Esophagus muscularis mucosa (tissue), 4 donors: ENCODE data around the gene CEP41. TPM values are rescaled to one million over a fixed set of nuclear protein-coding genes. Genes with fewer than 3 reads are reported as not detected.

Experiments
- DNase-seq: peaks from one replicate; pipeline ENCODE4 v3.0.0-alpha.2; 2017; ENCODE audit errors: extremely low spot score
- H3K27ac ChIP-seq, 4 donors: fragments of 200-600 bp; sonication (generic); replicated peaks in 1 of 4; 1 replicate in 3 of 4; 2 replicates in 1 of 4; pipeline ENCODE4 v1.5.1; 2016 to 2019; ENCODE audit warnings: mild to moderate bottlenecking in 1 of 4
- H3K27me3 ChIP-seq, 4 donors: fragments of 200-600 bp; sonication (generic); one replicate each; pipeline versions ENCODE4 v1.5.1 to v1.6.0; 2016 to 2019
- H3K36me3 ChIP-seq, 4 donors: fragments of 200-600 bp; sonication (generic); one replicate each; pipeline ENCODE4 v1.5.1; 2016 to 2019
- H3K4me1 ChIP-seq, 4 donors: fragments of 200-600 bp; sonication (generic); one replicate each; pipeline ENCODE4 v1.5.1; 2016 to 2019
- H3K4me3 ChIP-seq, 4 donors: fragments of 200-600 bp; sonication (generic); 1 replicate in 2 of 4; 2 replicates in 2 of 4; pipeline ENCODE4 v1.5.1; 2016 to 2019; ENCODE audit warnings: mild to moderate bottlenecking in 4 of 4, moderate library complexity in 1 of 4
- H3K9me3 ChIP-seq, 4 donors: fragments of 200-600 bp; sonication (generic); 1 replicate in 3 of 4; 2 replicates in 1 of 4; pipeline ENCODE4 v1.5.1; 2016 to 2019
- CTCF ChIP-seq, 3 experiments: fragments of 200-600 bp in 2 of 3; fragments of 450-650 bp in 1 of 3; sonication (generic) in 2 of 3; IDR thresholded peaks; one replicate each; pipeline ENCODE4 v1.5.1; 2017 to 2019; ENCODE audit warnings: antibody characterized with exemption in 3 of 3, mild to moderate bottlenecking in 2 of 3, moderate library complexity in 1 of 3
- EP300 ChIP-seq: sonication (generic); formaldehyde crosslinking; IDR thresholded peaks from one replicate; pipeline ENCODE4 v1.6.1; 2017; ENCODE audit warnings: antibody characterized with exemption
- POLR2A ChIP-seq: fragments of 450-650 bp; IDR thresholded peaks from one replicate; pipeline ENCODE4 v1.6.1; 2017; ENCODE audit warnings: antibody characterized with exemption, moderate library complexity, mild to moderate bottlenecking, low read depth
- POLR2AphosphoS5 ChIP-seq, 2 donors: sonication (generic); formaldehyde crosslinking; IDR thresholded peaks; one replicate each; pipeline ENCODE4 v1.6.1; 2017; ENCODE audit warnings: antibody characterized with exemption in 2 of 2
- WGBS: methylation state at CpG from one replicate; pipeline ENCODE4 v1.1.5; 2018; 5-methylcytosine and 5-hydroxymethylcytosine counted together
- intact Hi-C: fragments of 100-400 bp; cut with DNase I; formaldehyde crosslinking; loops from one replicate; pipeline ENCODE4 v1.15.1; 2023
- total RNA-seq, 4 donors: library from RNA; depleted of rRNA; stranded (reverse); fragments of >200 nt; gene quantifications; one replicate each; pipeline versions ENCODE4 v1.1.0 to v1.2.1, GENCODE V29; 2016

Gene CEP41
- total RNA-seq, 4 donors from 2014 or later, result 0.83 to 5.9 (median 2.8) TPM

GRCh38 chr7:130463553-130464434, 23.0 kb upstream of the CEP41 start:
- Histone ChIP-seq H3K36me3 (no peaks in the 10 kb centered on the region), H3K27me3 (no peaks in the 10 kb centered on the region), H3K4me1 (no peaks in the 10 kb centered on the region), H3K4me3 (no peak overlapping the region), H3K27ac (no peak overlapping the region), H3K9me3 (peaks cover 0 to 15% (median 12%) of the 10 kb centered on the region in 4 donors)
- TF ChIP-seq POLR2AphosphoS5 (IDR thresholded peaks at IDR 0.05), result no peak
- TF ChIP-seq POLR2A, result no peak
- TF ChIP-seq EP300, result no peak
- no peak for TF ChIP-seq CTCF (IDR thresholded peaks at IDR 0.05)
- 65% methylated on average over 4 of the region's 4 CpGs for WGBS
- intact Hi-C loops, result no loop called here
- no peak for DNase-seq

GRCh38 chr7:130461272-130461671, 20.5 kb upstream of the CEP41 start:
- Histone ChIP-seq H3K27me3 (no peaks in the 10 kb centered on the region), H3K9me3 (peaks cover 0 to 22% (median 12%) of the 10 kb centered on the region in 4 donors), H3K36me3 (no peaks in the 10 kb centered on the region), H3K27ac (no peak overlapping the region), H3K4me3 (no peak overlapping the region), H3K4me1 (no peaks in the 10 kb centered on the region)
- DNase-seq, result no peak
- TF ChIP-seq EP300 (no peak), CTCF (IDR thresholded peaks at IDR 0.05) (no peak), POLR2AphosphoS5 (IDR thresholded peaks at IDR 0.05) (no peak), POLR2A (no peak)
- intact Hi-C loops, result no loop called here
- 91% methylated on average over 2 of the region's 2 CpGs for WGBS

GRCh38 chr7:130458257-130458656, 17.4 kb upstream of the CEP41 start:
- intact Hi-C loops, result no loop called here

GRCh38 chr7:130454959-130455358, 14.1 kb upstream of the CEP41 start:
- no peaks in the 10 kb centered on the region for H3K36me3 ChIP-seq
- no peak for DNase-seq
- H3K4me3 ChIP-seq, result no peak overlapping the region
- 79% methylated on average over 2 of the region's 2 CpGs for WGBS
- no peak overlapping the region for H3K27ac ChIP-seq
- peaks cover 0 to 19% (median 10%) of the 10 kb centered on the region in 4 donors for H3K9me3 ChIP-seq
- TF ChIP-seq POLR2AphosphoS5 (IDR thresholded peaks at IDR 0.05) (no peak), CTCF (IDR thresholded peaks at IDR 0.05) (no peak), EP300 (no peak), POLR2A (no peak)
- H3K27me3 ChIP-seq, result no peaks in the 10 kb centered on the region
- intact Hi-C loops, result no loop called here
- H3K4me1 ChIP-seq, result no peaks in the 10 kb centered on the region

More at GRCh38 chr7:130458257-130458656, 17.4 kb upstream of the CEP41 start:
- WGBS, result 83% methylated on average over 2 of the region's 2 CpGs
- peaks cover 0 to 22% (median 10%) of the 10 kb centered on the region in 4 donors for H3K9me3 ChIP-seq
- no peak overlapping the region for H3K27ac ChIP-seq
- H3K4me1 ChIP-seq, result no peaks in the 10 kb centered on the region
- DNase-seq, result no peak
- H3K4me3 ChIP-seq, result no peak overlapping the region
- H3K36me3 ChIP-seq, result no peaks in the 10 kb centered on the region
- H3K27me3 ChIP-seq, result no peaks in the 10 kb centered on the region
- TF ChIP-seq CTCF (IDR thresholded peaks at IDR 0.05) (no peak), POLR2A (no peak), POLR2AphosphoS5 (IDR thresholded peaks at IDR 0.05) (no peak), EP300 (no peak)
